ENCODE results near the gene NEURL1B. TPM values are rescaled to one million over a fixed set of nuclear protein-coding genes. Genes with fewer than 3 reads are reported as not detected.

The NEURL1B gene
- total RNA-seq, 2 experiments from 2014 or later = 0.32 to 0.57 TPM

GRCh38 chr5:172695232-172696054, 54.4 kb downstream of the NEURL1B start:
- no peak overlapping the region for H3K27ac ChIP-seq (ENCODE audit: low read depth, low read length, poor library complexity, severe bottlenecking)
- no peaks in the 10 kb centered on the region for H3K4me1 ChIP-seq (ENCODE audit: insufficient read depth, low read length, poor library complexity, severe bottlenecking)
- POLR2A ChIA-PET = no interaction called here
- no peak for TF ChIP-seq EZH2phosphoT487 (IDR thresholded peaks at IDR 0.05; ENCODE audit: borderline replicate concordance, low read depth, low read length)
- no peak for TF ChIP-seq CTCF (conservative IDR thresholded peaks at IDR 0.05; ENCODE audit: low read length)
- no peaks in the 10 kb centered on the region for H3K9me3 ChIP-seq (ENCODE audit: low read length)
- no peaks in the 10 kb centered on the region for H3K9me2 ChIP-seq (ENCODE audit: insufficient read depth, low read length)
- H3K4me2 ChIP-seq (ENCODE audit: low read length) = no peak overlapping the region
- no peak overlapping the region for H3K4me3 ChIP-seq (ENCODE audit: low read depth, low read length, poor library complexity, severe bottlenecking)
- H4K20me1 ChIP-seq (ENCODE audit: insufficient read depth, low read length) = no peaks in the 10 kb centered on the region
- no peaks in the 10 kb centered on the region for H3K79me2 ChIP-seq (ENCODE audit: insufficient read depth, low read depth, low read length)
- intact Hi-C loops (cut with micrococcal nuclease; ENCODE audit: unreplicated experiment) = no loop called here
- no peak overlapping the region for H2AFZ ChIP-seq (ENCODE audit: low read length)
- CTCF ChIA-PET (ENCODE audit: unreplicated experiment) = no interaction called here
- DNase-seq (ENCODE audit: low spot score) = no peak
- H3K36me3 ChIP-seq (ENCODE audit: insufficient read depth, low read length) = no peaks in the 10 kb centered on the region
- no TSS peak for BruUV-seq (replicated peaks)

- no peak overlapping the region for H3K4me3 ChIP-seq (ENCODE audit: low read depth, low read length, poor library complexity, severe bottlenecking)
- no peak overlapping the region for H2AFZ ChIP-seq (ENCODE audit: low read length)
- no peak overlapping the region for H3K27ac ChIP-seq (ENCODE audit: low read depth, low read length, poor library complexity, severe bottlenecking)
- ChIA-PET POLR2A (no interaction called here), CTCF (ENCODE audit: unreplicated experiment) (interaction anchor here (1.0 to 1.1 kb wide), 2 partner anchors 221 to 233 kb away, joined by 3 read pairs; no protein-coding TSS in a partner anchor)
- H3K9me2 ChIP-seq (ENCODE audit: insufficient read depth, low read length) = no peaks in the 10 kb centered on the region
- H3K79me2 ChIP-seq (ENCODE audit: insufficient read depth, low read depth, low read length) = no peaks in the 10 kb centered on the region
- intact Hi-C loops (cut with micrococcal nuclease; ENCODE audit: unreplicated experiment) = no loop called here
- TF ChIP-seq CTCF (conservative IDR thresholded peaks at IDR 0.05; ENCODE audit: low read length) = no peak
- TF ChIP-seq EZH2phosphoT487 (IDR thresholded peaks at IDR 0.05; ENCODE audit: borderline replicate concordance, low read depth, low read length) = no peak
- BruUV-seq (replicated peaks) = no TSS peak
- no peaks in the 10 kb centered on the region for H3K4me1 ChIP-seq (ENCODE audit: insufficient read depth, low read length, poor library complexity, severe bottlenecking)
- H3K4me2 ChIP-seq (ENCODE audit: low read length) = no peak overlapping the region
- H3K36me3 ChIP-seq (ENCODE audit: insufficient read depth, low read length) = no peaks in the 10 kb centered on the region
- no peaks in the 10 kb centered on the region for H3K9me3 ChIP-seq (ENCODE audit: low read length)
- no peaks in the 10 kb centered on the region for H4K20me1 ChIP-seq (ENCODE audit: insufficient read depth, low read length)
- DNase-seq (ENCODE audit: low spot score) = no peak
These were observed 55.2 kb downstream of the NEURL1B start for GRCh38 chr5:172696171-172696849.
